ENCODE data around the gene HES6.

DNA sequence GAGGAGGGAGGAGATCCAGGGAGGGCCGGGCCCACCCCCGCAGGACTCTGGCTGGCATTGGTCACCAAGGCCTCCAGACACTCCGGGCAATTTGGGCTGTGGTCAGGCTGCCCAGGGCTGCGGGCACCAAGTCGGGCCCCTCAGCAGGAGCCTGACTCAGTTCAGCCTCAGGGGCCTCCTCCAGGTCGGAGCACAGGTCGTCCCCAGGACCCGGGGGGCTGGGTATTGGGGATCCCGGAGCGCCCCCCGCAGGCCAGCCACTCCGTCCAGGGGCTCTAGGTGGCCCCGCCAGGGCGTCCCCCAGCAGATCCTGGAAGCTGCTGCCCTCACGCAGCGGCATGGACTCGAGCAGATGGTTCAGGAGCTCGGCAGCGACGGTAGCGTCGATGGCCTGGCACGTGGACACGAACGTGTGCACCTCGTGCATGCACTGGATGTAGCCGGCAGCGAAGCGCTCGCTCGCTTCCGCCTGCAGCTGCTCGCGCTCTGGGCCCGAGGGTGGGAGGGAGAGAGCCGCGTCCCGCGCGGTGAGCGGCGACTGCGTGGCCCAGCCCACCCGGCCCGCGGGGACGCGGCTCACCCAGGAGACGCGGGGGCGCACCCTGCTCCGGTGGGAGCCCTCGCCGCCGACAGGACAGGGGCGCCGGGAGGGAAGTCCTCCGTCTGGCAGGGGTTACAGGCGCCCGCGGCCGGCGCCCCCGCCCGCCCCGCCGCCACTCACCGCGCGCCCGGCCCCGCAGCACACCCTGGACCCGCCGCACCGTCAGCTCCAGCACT is 884 bp downstream of the HES6 start:
- TF ChIP-seq, protein P1, sequence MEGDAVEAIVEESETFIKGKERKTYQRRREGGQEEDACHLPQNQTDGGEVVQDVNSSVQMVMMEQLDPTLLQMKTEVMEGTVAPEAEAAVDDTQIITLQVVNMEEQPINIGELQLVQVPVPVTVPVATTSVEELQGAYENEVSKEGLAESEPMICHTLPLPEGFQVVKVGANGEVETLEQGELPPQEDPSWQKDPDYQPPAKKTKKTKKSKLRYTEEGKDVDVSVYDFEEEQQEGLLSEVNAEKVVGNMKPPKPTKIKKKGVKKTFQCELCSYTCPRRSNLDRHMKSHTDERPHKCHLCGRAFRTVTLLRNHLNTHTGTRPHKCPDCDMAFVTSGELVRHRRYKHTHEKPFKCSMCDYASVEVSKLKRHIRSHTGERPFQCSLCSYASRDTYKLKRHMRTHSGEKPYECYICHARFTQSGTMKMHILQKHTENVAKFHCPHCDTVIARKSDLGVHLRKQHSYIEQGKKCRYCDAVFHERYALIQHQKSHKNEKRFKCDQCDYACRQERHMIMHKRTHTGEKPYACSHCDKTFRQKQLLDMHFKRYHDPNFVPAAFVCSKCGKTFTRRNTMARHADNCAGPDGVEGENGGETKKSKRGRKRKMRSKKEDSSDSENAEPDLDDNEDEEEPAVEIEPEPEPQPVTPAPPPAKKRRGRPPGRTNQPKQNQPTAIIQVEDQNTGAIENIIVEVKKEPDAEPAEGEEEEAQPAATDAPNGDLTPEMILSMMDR (IDR thresholded peaks at IDR 0.05): no peak
- TF ChIP-seq POLR2A (IDR thresholded peaks at IDR 0.05) (no peak), EP300 (IDR thresholded peaks at IDR 0.05) (no peak)

Measured in upper lobe of left lung (tissue), 4 donors.